ENCODE data around the gene MYOF. TPM values are rescaled to one million over a fixed set of nuclear protein-coding genes. Genes with fewer than 3 reads are reported as not detected.
"Not testable (repeated sequence)": the region's sequence is repeated elsewhere in the genome, so short reads cannot be mapped to it uniquely, and the experiment has no call there.

The MYOF gene
- total RNA-seq, 1 donor from 2014 or later = 90.4 TPM

- DNase-seq = no peak
Measured at GRCh38 chr10:93420944-93421825, 60.9 kb downstream of the MYOF start.

DNA sequence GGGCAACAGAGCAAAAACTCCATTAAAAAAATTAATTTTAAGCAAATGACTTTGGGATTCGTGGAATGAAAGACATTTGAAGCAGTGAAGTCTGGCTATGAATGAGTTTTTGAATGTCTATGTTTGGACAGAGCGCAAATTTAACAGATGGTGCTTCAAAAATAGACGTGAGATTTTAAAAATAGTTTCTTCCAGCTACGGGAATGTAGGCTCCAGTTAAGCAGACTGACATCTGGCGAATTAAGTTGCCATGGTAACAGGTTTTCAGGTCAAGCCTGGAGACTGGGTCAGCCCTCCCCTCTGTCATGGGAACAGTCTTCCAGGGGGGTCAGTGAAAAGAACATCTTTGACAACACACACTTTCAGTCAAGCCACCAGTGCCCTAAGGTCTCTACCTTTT, 62.0 kb downstream of the MYOF start:
- DNase-seq = peak; percentile 82

GRCh38 chr10:93419016-93419415, 63.1 kb downstream of the MYOF start:
- not testable (repeated sequence) for DNase-seq

- DNase-seq = no peak
Measured at GRCh38 chr10:93417921-93418320, 64.2 kb downstream of the MYOF start.

- no peak for DNase-seq
Measured at GRCh38 chr10:93417266-93417665, 64.9 kb downstream of the MYOF start.

DNA sequence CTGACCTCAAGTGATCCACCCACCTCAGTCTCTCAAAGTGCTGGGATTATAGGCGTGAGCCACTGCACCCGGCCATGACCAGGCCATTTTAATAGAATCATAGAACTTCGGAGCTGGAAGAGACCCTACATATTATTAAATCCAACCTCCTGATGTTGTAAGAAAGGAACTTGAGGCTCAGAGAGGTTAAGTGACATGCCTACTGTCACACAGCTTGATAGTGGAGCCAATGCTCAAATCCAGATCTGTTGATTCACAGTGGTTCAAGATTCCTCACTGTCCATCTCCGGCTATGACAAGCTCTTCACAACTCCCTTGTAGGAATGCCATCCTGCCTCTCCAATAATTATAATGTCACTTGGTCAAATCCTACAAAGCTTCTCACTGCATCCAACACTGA, 65.3 kb downstream of the MYOF start:
- DNase-seq = no peak

- DNase-seq = no peak
Measured at GRCh38 chr10:93415693-93416092, 66.4 kb downstream of the MYOF start.

- DNase-seq = peak; percentile 19
Measured at GRCh38 chr10:93413252-93413689, 68.9 kb downstream of the MYOF start.

GRCh38 chr10:93412801-93413200, 69.3 kb downstream of the MYOF start:
- no peak for DNase-seq

DNA sequence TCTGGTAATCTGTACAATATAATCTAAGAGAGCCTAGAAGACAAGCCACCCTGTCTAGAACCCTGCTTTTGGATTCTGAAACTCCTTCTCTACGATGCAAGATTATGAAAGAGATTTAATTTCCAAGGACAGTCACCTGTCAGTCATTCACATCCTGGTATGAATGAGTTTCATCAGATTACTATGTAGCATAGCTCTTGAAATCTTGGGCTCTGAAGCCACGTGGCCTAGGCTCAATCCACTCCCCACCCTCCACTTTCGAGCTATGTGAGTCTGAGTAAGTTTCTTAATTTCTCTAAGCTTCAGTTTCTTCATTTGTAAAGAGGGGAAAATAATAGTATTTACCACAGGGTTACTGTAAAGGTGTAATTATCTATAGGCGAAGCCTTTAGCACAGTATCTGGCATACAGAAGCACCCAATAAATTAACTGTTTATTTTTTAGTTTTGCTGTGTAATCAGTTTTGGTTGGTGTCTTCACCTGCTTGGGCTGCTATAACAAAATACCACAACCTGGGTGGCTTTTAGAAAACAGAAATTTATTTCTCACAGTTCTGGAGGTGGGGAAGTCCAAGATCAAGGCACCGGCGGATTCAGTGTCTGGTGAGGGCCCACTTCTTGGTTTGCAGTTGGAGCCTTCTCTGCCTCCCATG, 71.3 kb downstream of the MYOF start:
- DNase-seq = no peak

DNA sequence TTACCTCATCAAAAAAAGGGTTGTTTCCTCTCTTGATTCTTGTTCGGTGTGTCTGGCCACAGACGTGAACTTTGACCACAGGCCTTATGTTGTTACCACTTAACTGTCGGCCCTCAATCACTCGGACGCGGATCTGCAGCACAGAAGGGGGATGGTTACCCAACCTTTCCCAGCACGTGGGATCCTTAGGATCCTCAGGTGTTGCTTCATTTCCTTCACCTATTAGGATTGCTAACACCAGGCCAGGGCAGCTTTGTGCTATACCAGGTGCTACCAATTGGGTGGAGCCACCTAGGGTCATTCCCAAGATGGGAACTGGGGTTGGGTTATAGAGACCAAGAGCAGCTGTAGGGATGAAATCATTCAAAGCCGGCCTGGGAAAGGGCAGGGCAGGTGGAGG, 73.4 kb downstream of the MYOF start:
- DNase-seq = no peak

DNA sequence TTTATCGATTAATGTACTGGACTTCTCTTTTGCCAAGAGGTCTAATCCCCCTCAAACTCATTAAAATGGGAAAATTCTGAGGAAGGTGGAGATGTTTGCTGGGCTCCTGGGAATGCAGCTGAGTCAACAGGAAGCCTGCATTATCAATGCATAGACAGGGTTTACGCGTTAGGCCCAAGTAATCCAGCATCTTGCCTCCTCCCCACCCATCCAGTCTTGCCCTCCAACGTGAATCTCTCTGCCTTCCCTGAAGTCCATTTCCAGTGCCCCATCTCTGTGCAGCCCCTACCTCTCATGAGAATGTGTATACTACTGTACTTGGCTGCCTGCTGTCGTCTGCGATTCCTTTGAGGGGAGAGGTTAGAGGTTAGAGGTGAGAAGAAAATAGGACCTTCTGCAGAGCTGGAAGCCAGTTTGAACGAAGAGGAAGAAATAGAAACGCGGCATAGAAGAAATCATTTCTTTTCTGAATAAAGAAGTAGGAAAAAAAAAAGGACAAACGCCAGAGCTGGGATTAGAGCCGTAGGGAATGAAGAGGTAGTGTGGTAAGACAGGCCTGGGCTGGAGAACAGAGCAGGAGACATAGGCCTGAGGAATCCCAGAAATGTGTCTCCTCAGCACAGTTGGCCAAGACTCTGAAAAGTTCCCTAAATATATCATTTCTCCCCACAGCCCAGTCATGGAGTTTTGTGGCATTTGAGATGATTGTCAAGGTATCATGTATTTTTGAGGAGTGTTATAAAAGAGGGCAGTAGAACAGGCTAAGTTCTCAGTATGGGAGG, 75.6 kb downstream of the MYOF start:
- no peak for DNase-seq

GRCh38 chr10:93404048-93404354, 78.1 kb downstream of the MYOF start:
- no peak for DNase-seq

DNA sequence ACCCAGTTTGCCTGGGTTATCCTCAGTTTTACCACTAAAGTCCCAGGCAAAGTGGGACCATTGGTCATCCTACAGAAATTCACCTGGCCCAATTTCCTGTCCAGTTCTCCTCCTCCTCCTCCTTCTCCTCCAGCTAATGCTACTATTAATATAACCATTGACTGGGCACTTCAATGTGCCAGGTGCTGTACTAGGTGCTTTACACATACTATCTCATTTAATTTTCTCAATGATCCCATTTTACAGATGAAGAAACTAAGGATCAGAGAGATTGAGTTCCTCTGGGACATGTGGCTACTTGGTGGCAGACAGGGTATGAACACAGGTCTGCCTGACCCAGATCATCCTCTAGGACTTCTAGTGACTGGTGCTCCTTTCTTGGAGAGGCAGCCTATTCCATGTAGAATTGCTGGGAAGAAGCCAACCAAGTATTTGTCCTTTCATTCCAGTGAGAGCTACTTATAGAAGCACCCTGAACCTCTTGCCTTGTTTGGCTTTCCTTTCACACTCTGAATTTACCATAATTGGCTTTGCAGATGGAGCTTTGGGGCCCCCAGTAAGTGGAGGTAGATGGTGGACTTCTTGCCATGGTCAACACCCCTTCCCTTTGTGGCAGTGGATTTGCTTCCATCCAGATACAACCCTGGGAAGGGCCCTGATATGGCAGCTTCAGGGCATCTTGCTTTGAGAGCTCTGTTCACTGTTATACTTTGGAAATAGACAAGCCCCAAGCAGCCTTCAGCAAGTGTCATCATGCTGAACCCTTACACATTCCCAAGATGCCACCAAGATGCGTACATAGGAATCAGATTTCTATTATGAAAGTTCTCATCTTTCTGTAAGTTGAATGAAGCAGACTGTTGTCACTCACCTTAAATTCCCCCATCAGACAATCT, 78.7 kb downstream of the MYOF start:
- no peak for DNase-seq

DNA sequence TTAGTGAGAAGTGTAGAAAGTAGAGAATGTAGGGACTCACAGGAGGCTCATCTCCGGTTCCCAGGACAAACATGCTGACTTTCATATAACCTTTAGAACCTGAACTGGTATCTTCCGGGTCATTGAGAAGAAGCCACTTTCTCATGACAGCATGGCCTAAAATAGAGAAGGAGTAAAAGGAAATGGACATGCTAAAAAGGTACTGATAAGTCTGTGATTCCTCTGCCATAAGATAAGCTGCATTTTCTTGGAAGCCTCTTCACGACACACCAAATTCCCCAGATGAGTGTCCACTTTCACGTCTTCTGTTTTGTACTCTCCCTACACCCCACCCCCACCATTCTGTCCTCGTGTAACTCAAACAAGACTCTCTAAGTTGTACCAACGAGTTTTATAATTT, 79.9 kb downstream of the MYOF start:
- no peak for DNase-seq

DNA sequence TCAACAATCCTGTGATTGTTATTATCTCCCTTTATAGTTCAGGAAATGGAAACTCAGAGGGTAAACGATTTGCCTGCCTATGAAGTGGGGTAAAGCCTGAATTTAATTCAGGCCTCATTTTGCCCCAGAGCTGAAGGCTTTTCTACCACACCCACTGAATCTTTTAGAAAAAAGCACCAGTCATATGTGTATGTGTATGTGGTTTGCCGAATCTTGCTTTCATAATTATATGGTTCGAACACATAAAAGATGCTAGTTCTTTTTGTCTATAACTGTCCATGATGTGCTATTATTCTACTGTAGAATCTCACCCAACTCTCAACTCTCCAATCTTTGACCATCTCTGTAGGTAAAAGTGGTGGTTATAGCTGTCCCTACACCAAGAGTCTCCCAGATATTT, 83.6 kb downstream of the MYOF start:
- DNase-seq = no peak

- DNase-seq = no peak
Measured at GRCh38 chr10:93397020-93397419, 85.1 kb downstream of the MYOF start.

- DNase-seq = no peak
Measured at GRCh38 chr10:93393211-93393610, 88.9 kb downstream of the MYOF start.

DNA sequence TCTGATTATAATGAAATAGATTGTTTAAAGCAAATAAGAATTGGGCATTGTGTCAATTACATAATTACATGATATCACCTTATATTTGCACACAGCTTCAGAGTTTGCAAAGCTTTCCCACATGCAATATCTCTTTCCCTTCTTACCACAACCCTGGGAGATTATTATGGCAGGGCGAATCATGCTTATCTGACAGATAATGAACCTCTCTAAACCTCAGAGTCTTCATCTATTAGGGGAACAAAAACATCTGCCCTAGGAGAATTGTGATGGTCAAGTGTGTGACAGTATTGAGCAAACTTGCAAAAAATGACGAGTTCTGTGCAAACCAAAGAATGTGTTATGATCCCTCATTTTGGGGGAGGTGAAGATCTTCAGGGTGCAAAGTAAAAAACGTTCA, 90.0 kb downstream of the MYOF start:
- DNase-seq = no peak

GRCh38 chr10:93390306-93391090, 91.6 kb downstream of the MYOF start:
- DNase-seq = no peak

All from skin of body (tissue), 2 donors.